Activated CD4-positive, alpha-beta T cell treated with anti-CD3 and anti-CD28 coated beads for 36 hours (primary cell): Measurements from ENCODE around the gene CNIH2. TPM values are rescaled to one million over a fixed set of nuclear protein-coding genes. Genes with fewer than 3 reads are reported as not detected.

Source experiments
- ATAC-seq: fragments of 200-7000 bp; cut with Tn5 transposase; one replicate; pipeline ENCODE4 v1.10.0; 2021; ENCODE audit warnings: mild to moderate bottlenecking, moderate library complexity
- CTCF ChIA-PET: fragments of 350-600 bp; sonication (Branson Sonifier 250); formaldehyde crosslinking; loops from one replicate; lab custom pipeline; 2021; ENCODE audit warnings: antibody characterized with exemption; lab: Charles Lee
- POLR2A ChIA-PET: fragments of 350-600 bp; sonication (Branson Sonifier 250); formaldehyde crosslinking; loops from one replicate; lab custom pipeline; 2021; ENCODE audit warnings: antibody characterized with exemption, inconsistent platforms; lab: Charles Lee
- DNase-seq: peaks from one replicate; pipeline ENCODE4 v3.0.0-alpha.2; 2020
- H3K27ac Mint-ChIP-seq: one replicate; pipeline ENCODE4 v1.8.0; 2021; ENCODE audit warnings: mixed read lengths
- H3K27me3 Mint-ChIP-seq: one replicate; pipeline ENCODE4 v1.8.0; 2021; ENCODE audit warnings: mixed read lengths
- H3K36me3 Mint-ChIP-seq: one replicate; pipeline ENCODE4 v1.8.0; 2021; ENCODE audit warnings: low read depth, mixed read lengths
- H3K4me1 Mint-ChIP-seq: one replicate; pipeline ENCODE4 v1.8.0; 2021; ENCODE audit warnings: mixed read lengths
- H3K4me3 Mint-ChIP-seq: one replicate; pipeline ENCODE4 v1.8.0; 2021; ENCODE audit warnings: mild to moderate bottlenecking, moderate library complexity, mixed read lengths
- H3K9me3 Mint-ChIP-seq: one replicate; pipeline ENCODE4 v1.8.0; 2021; ENCODE audit warnings: low read depth, mixed read lengths
- intact Hi-C, 2 experiments: fragments of 100-400 bp; cut with DNase I in 1 of 2; cut with micrococcal nuclease in 1 of 2; formaldehyde crosslinking; loops; one replicate each; pipeline versions ENCODE4 v1.14.2 to v1.15.1; 2022 to 2024; cut with DNase I, micrococcal nuclease
- total RNA-seq, 2 experiments: library from RNA; stranded (reverse); gene quantifications; one replicate each; pipeline ENCODE4 v1.2.3, GENCODE V29; 2021

Gene CNIH2
- total RNA-seq, 2 experiments from 2014 or later = 1.3 to 1.6 TPM

GRCh38 chr11:66324664-66325063 is 46.7 kb downstream of the CNIH2 start:
- no peaks in the 10 kb centered on the region for H3K27me3 Mint-ChIP-seq
- DNase-seq (no peak), ATAC-seq (no peak)
- no peak overlapping the region for H3K27ac Mint-ChIP-seq
- H3K36me3 Mint-ChIP-seq = no peaks in the 10 kb centered on the region
- H3K4me1 Mint-ChIP-seq = peaks cover 34% of the 10 kb centered on the region
- POLR2A ChIA-PET = no interaction called here
- CTCF ChIA-PET = interaction anchor here (0.5 to 1.5 kb wide), 3 partner anchors 13 to 130 kb away, joined by 3 to 6 read pairs (median 4); no protein-coding TSS in a partner anchor
- H3K4me3 Mint-ChIP-seq = no peak overlapping the region
- intact Hi-C loops = loop anchor here in 1 of 2 experiments (5.0 kb wide), 1 partner anchor 102 kb away; no protein-coding TSS in a partner anchor
- peaks cover 2% of the 10 kb centered on the region for H3K9me3 Mint-ChIP-seq

DNA sequence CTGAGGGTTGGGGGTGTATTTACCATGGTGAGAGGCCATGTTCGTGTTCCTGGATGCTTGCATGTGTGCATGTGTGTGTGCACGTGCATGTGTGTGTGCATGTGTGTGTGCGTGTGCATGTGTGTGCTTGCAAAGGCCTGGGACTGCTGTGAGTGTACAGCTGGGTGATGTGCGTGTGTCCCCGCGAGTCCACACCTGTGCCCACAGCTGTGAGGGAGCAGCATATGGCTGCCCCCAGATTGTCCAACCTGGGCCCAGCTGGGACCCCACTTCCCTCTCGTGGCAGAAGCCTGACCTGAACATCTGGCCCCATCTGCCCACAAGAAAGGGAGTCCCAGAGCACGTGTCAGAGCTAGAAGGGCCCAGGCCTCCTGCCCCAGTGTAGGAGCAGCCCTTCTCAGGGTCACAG is 47.3 kb downstream of the CNIH2 start:
- no peaks in the 10 kb centered on the region for H3K36me3 Mint-ChIP-seq
- H3K4me1 Mint-ChIP-seq = peaks cover 31% of the 10 kb centered on the region
- intact Hi-C loops = loop anchor here in 1 of 2 experiments (5.0 kb wide), 1 partner anchor 103 kb away; no protein-coding TSS in a partner anchor
- no peak for ATAC-seq
- H3K9me3 Mint-ChIP-seq = no peaks in the 10 kb centered on the region
- DNase-seq = no peak
- no peaks in the 10 kb centered on the region for H3K27me3 Mint-ChIP-seq
- ChIA-PET CTCF (interaction anchor here (0.5 to 1.5 kb wide), 2 partner anchors 14 to 103 kb away, joined by 3 to 6 read pairs; no protein-coding TSS in a partner anchor), POLR2A (interaction anchor here (0.6 kb wide), 1 partner anchor 161 kb away, joined by 5 read pairs; no protein-coding TSS in a partner anchor)
- peak overlapping the region; percentile 52 for H3K27ac Mint-ChIP-seq
- H3K4me3 Mint-ChIP-seq = no peak overlapping the region

GRCh38 chr11:66326261-66327111 is 48.5 kb downstream of the CNIH2 start:
- DNase-seq (peak; percentile 58), ATAC-seq (peak; percentile 19)
- peak overlapping the region; percentile 52 for H3K27ac Mint-ChIP-seq
- intact Hi-C loops = loop anchor here in 1 of 2 experiments (5.0 kb wide), 1 partner anchor 104 kb away; no protein-coding TSS in a partner anchor
- ChIA-PET CTCF (interaction anchor here (1.6 kb wide), 1 partner anchor 14 kb away, joined by 13 read pairs; no protein-coding TSS in a partner anchor), POLR2A (no interaction called here)
- H3K36me3 Mint-ChIP-seq = no peaks in the 10 kb centered on the region
- no peak overlapping the region for H3K4me3 Mint-ChIP-seq
- peaks cover 31% of the 10 kb centered on the region for H3K4me1 Mint-ChIP-seq
- no peaks in the 10 kb centered on the region for H3K27me3 Mint-ChIP-seq
- H3K9me3 Mint-ChIP-seq = no peaks in the 10 kb centered on the region

- Mint-ChIP-seq H3K4me3 (no peak overlapping the region), H3K27me3 (no peaks in the 10 kb centered on the region), H3K4me1 (peaks cover 31% of the 10 kb centered on the region), H3K9me3 (no peaks in the 10 kb centered on the region), H3K27ac (peak overlapping the region; percentile 68), H3K36me3 (no peaks in the 10 kb centered on the region)
- ATAC-seq (no peak), DNase-seq (no peak)
- CTCF ChIA-PET = interaction anchor here (0.6 to 1.6 kb wide), 2 partner anchors 15 to 29 kb away, joined by 3 to 13 read pairs; no protein-coding TSS in a partner anchor
- POLR2A ChIA-PET = no interaction called here
- intact Hi-C loops = loop anchor here (1.0 to 5.0 kb wide), 3 partner anchors 15 to 105 kb away; no protein-coding TSS in a partner anchor
Observed at GRCh38 chr11:66327171-66328030, 49.4 kb downstream of the CNIH2 start.

GRCh38 chr11:66328031-66328301 is 50.0 kb downstream of the CNIH2 start:
- H3K4me1 Mint-ChIP-seq = peaks cover 31% of the 10 kb centered on the region
- H3K27ac Mint-ChIP-seq = peak overlapping the region; percentile 68
- ATAC-seq (peak; percentile 38), DNase-seq (peak; percentile 48)
- H3K27me3 Mint-ChIP-seq = no peaks in the 10 kb centered on the region
- no peaks in the 10 kb centered on the region for H3K36me3 Mint-ChIP-seq
- ChIA-PET POLR2A (no interaction called here), CTCF (no interaction called here)
- no peaks in the 10 kb centered on the region for H3K9me3 Mint-ChIP-seq
- H3K4me3 Mint-ChIP-seq = no peak overlapping the region
- intact Hi-C loops = loop anchor here (1.0 to 5.0 kb wide), 3 partner anchors 16 to 106 kb away; no protein-coding TSS in a partner anchor

DNA sequence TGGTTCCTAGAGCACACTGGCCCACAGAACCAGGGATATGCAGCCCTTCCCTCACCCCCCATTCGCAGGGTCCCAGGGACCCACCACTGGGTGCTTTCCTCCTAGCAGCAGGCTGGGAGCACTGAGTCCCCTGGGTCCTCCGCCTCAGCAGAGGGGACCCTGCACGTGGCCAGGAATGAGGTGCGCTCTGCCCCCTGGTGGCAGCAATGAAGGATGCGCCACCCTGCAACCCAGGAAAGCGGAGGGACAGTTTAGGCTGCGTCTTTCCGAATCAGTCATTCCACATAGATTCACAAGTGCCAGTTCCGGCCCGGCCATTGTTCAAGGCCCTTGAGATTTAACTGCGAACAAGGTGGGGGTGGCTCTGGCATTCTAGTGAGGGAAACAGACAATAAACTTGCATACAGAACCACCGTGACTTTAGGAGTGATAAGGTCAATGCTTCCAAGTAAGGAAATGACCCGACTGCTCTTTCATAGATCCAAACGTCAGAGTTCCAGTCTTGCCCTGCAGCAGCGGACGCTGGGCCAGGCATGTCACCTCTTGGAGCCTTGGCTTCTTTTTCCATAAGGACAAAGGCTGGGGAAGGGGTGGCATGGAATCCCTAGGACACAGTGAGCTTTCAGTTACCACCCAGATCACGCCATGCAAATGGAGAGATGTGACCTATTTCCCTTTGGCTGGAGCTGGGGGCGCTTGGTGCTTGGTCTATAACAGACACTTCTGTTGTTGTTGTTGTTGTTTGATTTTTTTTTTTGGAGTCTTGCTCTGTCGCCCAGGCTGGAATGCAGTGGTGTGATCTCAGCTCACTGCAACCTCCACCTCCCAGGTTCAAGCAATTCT is 50.5 kb downstream of the CNIH2 start:
- no peaks in the 10 kb centered on the region for H3K36me3 Mint-ChIP-seq

GRCh38 chr11:66329165-66329673 is 51.2 kb downstream of the CNIH2 start:
- POLR2A ChIA-PET = no interaction called here
- Mint-ChIP-seq H3K36me3 (no peaks in the 10 kb centered on the region), H3K27me3 (no peaks in the 10 kb centered on the region), H3K27ac (no peak overlapping the region), H3K4me3 (no peak overlapping the region), H3K4me1 (peaks cover 28% of the 10 kb centered on the region), H3K9me3 (no peaks in the 10 kb centered on the region)
- DNase-seq (no peak), ATAC-seq (no peak)
- CTCF ChIA-PET = interaction anchor here (0.6 to 1.5 kb wide), 6 partner anchors 12 to 49 kb away, joined by 3 to 19 read pairs (median 5); partner anchors contain the start of genes BRMS1 and CD248
- intact Hi-C loops = loop anchor here in 1 of 2 experiments (5.0 kb wide), 1 partner anchor 107 kb away; no protein-coding TSS in a partner anchor

More for the DNA sequence above, 50.5 kb downstream of the CNIH2 start:
- Mint-ChIP-seq H3K4me1 (peaks cover 31% of the 10 kb centered on the region), H3K27me3 (no peaks in the 10 kb centered on the region), H3K9me3 (no peaks in the 10 kb centered on the region), H3K4me3 (no peak overlapping the region), H3K27ac (peak overlapping the region; percentile 73)
- CTCF ChIA-PET = interaction anchor here (0.6 to 1.5 kb wide), 6 partner anchors 11 to 31 kb away, joined by 3 to 19 read pairs (median 5); partner anchors contain the start of genes BRMS1 and CD248
- DNase-seq (peak; percentile 90), ATAC-seq (peak; percentile 91)
- intact Hi-C loops = loop anchor here (1.0 to 5.0 kb wide), 3 partner anchors 16 to 106 kb away; no protein-coding TSS in a partner anchor
- POLR2A ChIA-PET = no interaction called here

DNA sequence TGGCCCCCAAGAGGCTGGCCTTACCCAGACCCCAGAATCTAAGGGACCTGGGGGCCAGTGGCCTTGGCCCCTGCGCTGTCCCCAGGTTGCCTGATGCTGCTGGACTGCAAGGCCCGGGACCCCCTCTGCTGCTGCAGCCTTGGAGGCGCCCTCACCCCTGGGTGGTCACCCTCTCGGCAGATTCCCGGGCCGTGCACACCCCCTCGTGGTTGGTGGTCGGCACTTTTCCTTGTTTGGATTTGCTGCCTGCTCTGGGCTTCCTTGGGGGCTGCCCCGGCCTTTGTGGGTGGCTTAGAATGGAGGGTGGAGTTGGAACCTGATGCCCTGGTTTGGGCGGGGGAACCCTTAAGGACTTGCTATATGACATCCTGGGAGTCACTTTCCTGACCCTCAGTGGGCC is 53.0 kb downstream of the CNIH2 start:
- ATAC-seq (no peak), DNase-seq (no peak)
- Mint-ChIP-seq H3K36me3 (no peaks in the 10 kb centered on the region), H3K4me1 (peaks cover 23% of the 10 kb centered on the region), H3K27ac (no peak overlapping the region), H3K27me3 (no peaks in the 10 kb centered on the region), H3K4me3 (no peak overlapping the region), H3K9me3 (no peaks in the 10 kb centered on the region)
- ChIA-PET POLR2A (no interaction called here), CTCF (interaction anchor here (0.6 to 2.2 kb wide), 3 partner anchors 13 to 33 kb away, joined by 3 to 9 read pairs (median 6); no protein-coding TSS in a partner anchor)
- intact Hi-C loops = no loop called here

DNA sequence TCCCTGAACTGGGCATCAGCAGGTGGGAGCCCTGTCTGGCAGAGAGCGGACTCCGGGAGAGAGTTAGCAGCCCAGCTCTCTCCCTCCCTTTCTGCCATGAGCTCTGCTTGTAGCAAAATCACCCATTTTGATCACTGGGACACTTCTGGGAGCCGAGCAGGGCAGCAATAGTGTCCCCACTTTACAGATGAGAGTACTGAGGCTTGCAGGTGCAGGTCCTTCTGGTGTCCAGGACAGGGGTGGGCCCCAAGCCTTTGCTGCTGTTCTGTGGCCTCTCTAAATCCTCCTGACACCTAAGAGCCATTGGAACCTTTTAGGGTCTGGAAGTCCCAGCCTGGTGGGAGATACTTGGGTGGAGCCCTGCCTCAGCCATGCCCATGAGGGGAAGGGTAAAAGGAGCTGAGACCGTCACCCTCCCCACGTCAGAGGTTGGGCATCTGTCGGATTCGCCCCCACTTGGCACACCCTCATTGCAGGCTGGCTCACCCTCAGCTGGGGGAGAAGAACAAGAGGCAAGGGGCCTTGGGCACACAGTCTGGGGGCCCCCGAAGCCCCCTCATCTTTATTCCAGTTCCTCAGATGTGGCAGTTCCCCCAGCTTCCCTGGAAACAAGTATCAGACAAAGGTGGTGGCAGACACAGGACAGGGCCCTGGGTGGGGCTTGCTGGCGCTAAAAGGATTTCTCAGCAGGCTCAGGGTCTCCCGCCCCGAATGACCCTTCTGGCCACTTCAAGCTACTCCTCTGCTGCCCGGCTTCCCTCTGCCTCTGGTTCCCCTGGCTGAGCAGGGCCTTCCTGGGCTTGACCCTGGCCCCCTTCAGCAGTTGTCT is 53.8 kb downstream of the CNIH2 start:
- ATAC-seq = no peak
- DNase-seq = no peak
- Mint-ChIP-seq H3K27ac (no peak overlapping the region), H3K36me3 (no peaks in the 10 kb centered on the region), H3K27me3 (no peaks in the 10 kb centered on the region), H3K4me1 (peaks cover 24% of the 10 kb centered on the region), H3K4me3 (no peak overlapping the region), H3K9me3 (no peaks in the 10 kb centered on the region)
- ChIA-PET CTCF (interaction anchor here (0.7 to 2.2 kb wide), 4 partner anchors 12 to 31 kb away, joined by 3 to 9 read pairs (median 4); no protein-coding TSS in a partner anchor), POLR2A (interaction anchor here (0.6 kb wide), 1 partner anchor 495 kb away, joined by 3 read pairs; no protein-coding TSS in a partner anchor)
- intact Hi-C loops = no loop called here
